WTC11 (cell line): ENCODE data around the gene HACD1. TPM values are rescaled to one million over a fixed set of nuclear protein-coding genes. Genes with fewer than 3 reads are reported as not detected.

Experiments
- total RNA-seq: library from RNA; stranded (reverse); gene quantifications from 3 replicates; pipeline ENCODE4 v1.2.3, GENCODE V29; 2021

HACD1 gene
- total RNA-seq, 1 experiment from 2014 or later = 18.6 TPM

Other genes with a start within 250 kb of the HACD1 start
- 1.9 to 3.5 TPM (median 2.7 TPM) in 3 replicates for gene ST8SIA6, start 162.8 kb downstream of the HACD1 start, total RNA-seq
- 20.7 to 24.2 TPM (median 22.9 TPM) in 3 replicates for gene STAM, start 26.8 kb upstream of the HACD1 start, total RNA-seq
- 0.04 TPM in 1 of 3 replicates, not detected in the others for gene TMEM236, start 134.8 kb upstream of the HACD1 start, total RNA-seq
- 0.33 to 0.46 TPM (median 0.44 TPM) in 3 replicates for gene MRC1, start 192.0 kb upstream of the HACD1 start, total RNA-seq